Lower leg skin (tissue), 3 donors: ENCODE data around the gene RTN4RL1.

Experiments
- POLR2A ChIP-seq, 2 donors: fragments of 450-650 bp; IDR thresholded peaks; one replicate each; pipeline ENCODE4 v1.6.1; 2016 to 2017; ENCODE audit warnings: antibody characterized with exemption in 2 of 2, mild to moderate bottlenecking in 1 of 2, moderate library complexity in 1 of 2
- TF ChIP-seq, protein P1 (sequence below), 3 donors: fragments of 450-650 bp; IDR thresholded peaks; one replicate each; pipeline ENCODE4 v1.5.1; 2016; ENCODE audit warnings: antibody characterized with exemption in 3 of 3, mild to moderate bottlenecking in 3 of 3, moderate library complexity in 2 of 3

DNA sequence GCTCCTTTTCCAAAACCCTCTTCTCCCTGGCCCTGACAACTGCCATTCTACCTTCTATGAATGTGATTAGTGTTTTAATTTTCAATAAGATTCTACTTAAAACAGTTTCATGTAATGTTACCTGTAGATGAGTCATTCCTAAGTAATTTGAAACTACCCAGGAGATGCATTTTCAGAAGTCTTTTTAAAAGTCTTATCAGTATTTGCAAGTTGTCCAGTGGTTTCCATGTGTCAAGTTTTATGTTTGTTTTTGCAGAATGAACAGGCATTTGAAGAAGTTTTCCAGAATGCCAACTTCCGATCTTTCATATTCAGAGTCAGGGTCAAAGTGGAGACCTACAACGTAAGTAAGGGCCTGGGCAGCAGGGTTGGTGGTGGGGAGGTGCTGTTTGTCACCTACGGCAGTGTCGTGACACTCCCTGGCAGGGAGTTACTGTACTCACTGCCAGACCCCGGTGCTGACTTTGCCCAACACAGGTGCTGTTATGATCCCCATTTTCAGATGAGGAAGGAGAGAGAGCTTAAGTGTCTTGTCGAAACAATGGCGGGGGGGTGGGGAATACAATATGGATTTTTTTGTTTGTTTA is 130.3 kb downstream of the RTN4RL1 start:
- TF ChIP-seq, protein P1, sequence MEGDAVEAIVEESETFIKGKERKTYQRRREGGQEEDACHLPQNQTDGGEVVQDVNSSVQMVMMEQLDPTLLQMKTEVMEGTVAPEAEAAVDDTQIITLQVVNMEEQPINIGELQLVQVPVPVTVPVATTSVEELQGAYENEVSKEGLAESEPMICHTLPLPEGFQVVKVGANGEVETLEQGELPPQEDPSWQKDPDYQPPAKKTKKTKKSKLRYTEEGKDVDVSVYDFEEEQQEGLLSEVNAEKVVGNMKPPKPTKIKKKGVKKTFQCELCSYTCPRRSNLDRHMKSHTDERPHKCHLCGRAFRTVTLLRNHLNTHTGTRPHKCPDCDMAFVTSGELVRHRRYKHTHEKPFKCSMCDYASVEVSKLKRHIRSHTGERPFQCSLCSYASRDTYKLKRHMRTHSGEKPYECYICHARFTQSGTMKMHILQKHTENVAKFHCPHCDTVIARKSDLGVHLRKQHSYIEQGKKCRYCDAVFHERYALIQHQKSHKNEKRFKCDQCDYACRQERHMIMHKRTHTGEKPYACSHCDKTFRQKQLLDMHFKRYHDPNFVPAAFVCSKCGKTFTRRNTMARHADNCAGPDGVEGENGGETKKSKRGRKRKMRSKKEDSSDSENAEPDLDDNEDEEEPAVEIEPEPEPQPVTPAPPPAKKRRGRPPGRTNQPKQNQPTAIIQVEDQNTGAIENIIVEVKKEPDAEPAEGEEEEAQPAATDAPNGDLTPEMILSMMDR (IDR thresholded peaks at IDR 0.05): no peak
- TF ChIP-seq POLR2A (IDR thresholded peaks at IDR 0.05): no peak
